Stimulated activated CD8-positive, alpha-beta memory T cell treated with anti-CD3 and anti-CD28 coated beads, Interleukin-12 subunit alpha, Interleukin-12 subunit beta, amount 100 ng/mL, for 1 hour (primary cell): ENCODE measurements around the gene MYH9.

Experiments used
- DNase-seq: peaks from one replicate; pipeline ENCODE4 v3.0.0-alpha.2; 2020; ENCODE audit warnings: low read depth

The MYH9 gene

GRCh38 chr22:36315325-36315724, 72.4 kb downstream of the MYH9 start:
- no peak for DNase-seq

- no peak for DNase-seq
Observed at GRCh38 chr22:36311386-36312085, 76.2 kb downstream of the MYH9 start.

- DNase-seq = no peak
Observed at GRCh38 chr22:36308880-36309279, 78.9 kb downstream of the MYH9 start.

- no peak for DNase-seq
Observed at GRCh38 chr22:36306227-36306626, 81.5 kb downstream of the MYH9 start.

- DNase-seq = no peak
Observed at GRCh38 chr22:36305813-36306212, 82.0 kb downstream of the MYH9 start.

GRCh38 chr22:36304429-36304828, 83.3 kb downstream of the MYH9 start:
- no peak for DNase-seq

- DNase-seq = no peak
Observed at GRCh38 chr22:36303874-36304273, 83.9 kb downstream of the MYH9 start.

- DNase-seq = no peak
Observed at GRCh38 chr22:36303115-36303467, 84.7 kb downstream of the MYH9 start.

GRCh38 chr22:36302439-36303114, 85.2 kb downstream of the MYH9 start:
- no peak for DNase-seq

- DNase-seq = no peak
Observed at GRCh38 chr22:36301851-36302250, 85.9 kb downstream of the MYH9 start.

GRCh38 chr22:36301384-36301828, 86.4 kb downstream of the MYH9 start:
- peak; percentile 80 for DNase-seq

GRCh38 chr22:36300396-36301212, 87.2 kb downstream of the MYH9 start:
- no peak for DNase-seq

GRCh38 chr22:36299911-36300310, 87.9 kb downstream of the MYH9 start:
- no peak for DNase-seq

- DNase-seq = no peak
Observed at GRCh38 chr22:36299295-36299694, 88.5 kb downstream of the MYH9 start.

GRCh38 chr22:36298601-36299000, 89.2 kb downstream of the MYH9 start:
- no peak for DNase-seq

GRCh38 chr22:36298118-36298517, 89.6 kb downstream of the MYH9 start:
- no peak for DNase-seq

GRCh38 chr22:36297568-36297967, 90.2 kb downstream of the MYH9 start:
- no peak for DNase-seq

GRCh38 chr22:36296690-36297089, 91.1 kb downstream of the MYH9 start:
- no peak for DNase-seq

- no peak for DNase-seq
Observed at GRCh38 chr22:36295247-36295646, 92.5 kb downstream of the MYH9 start.

GRCh38 chr22:36294801-36295200, 93.0 kb downstream of the MYH9 start:
- DNase-seq = no peak

GRCh38 chr22:36294293-36294620, 93.5 kb downstream of the MYH9 start:
- no peak for DNase-seq

GRCh38 chr22:36293606-36294292, 94.0 kb downstream of the MYH9 start:
- DNase-seq = no peak
